Naive thymus-derived CD8-positive, alpha-beta T cell (primary cell): ENCODE measurements around the gene GAPDHS. TPM values are rescaled to one million over a fixed set of nuclear protein-coding genes. Genes with fewer than 3 reads are reported as not detected.
A peak's percentile ranks its signal among the peaks of the same experiment; 100 is the strongest.

ENCODE experiments used
- ATAC-seq, 2 donors: fragments of 150-1000 bp; cut with Tn5 transposase in 1 of 2; sonication (Bioruptor Pico), chemical (Tn5 transposase) in 1 of 2; 1 replicate in 1 of 2; 2 replicates in 1 of 2; pipeline ENCODE4 v1.10.0; 2021; ENCODE audit warnings: mild to moderate bottlenecking in 2 of 2, moderate library complexity in 2 of 2
- POLR2A ChIA-PET: fragments of 350-600 bp; sonication (Branson Sonifier 250); formaldehyde crosslinking; loops from one replicate; lab custom pipeline; 2021; ENCODE audit warnings: antibody characterized with exemption; lab: Charles Lee
- DNase-seq, 10 donors: peaks; one replicate each; pipeline versions ENCODE4 v3.0.0 to v3.0.0-alpha.2; 2020 to 2022
- H3K27ac Mint-ChIP-seq, 10 donors: one replicate each; pipeline ENCODE4 v1.8.0; 2020 to 2022; ENCODE audit warnings: mild to moderate bottlenecking in 10 of 10, mixed read lengths in 10 of 10, moderate library complexity in 4 of 10, inconsistent platforms in 1 of 10
- H3K27me3 Mint-ChIP-seq, 5 donors: one replicate each; pipeline ENCODE4 v1.8.0; 2021 to 2022; ENCODE audit warnings: mixed read lengths in 5 of 5
- H3K36me3 Mint-ChIP-seq, 3 donors: one replicate each; pipeline ENCODE4 v1.8.0; 2020 to 2022; ENCODE audit warnings: mixed read lengths in 3 of 3, mild to moderate bottlenecking in 2 of 3, inconsistent platforms in 1 of 3
- H3K4me1 Mint-ChIP-seq, 4 donors: one replicate each; pipeline ENCODE4 v1.8.0; 2021 to 2022; ENCODE audit warnings: mixed read lengths in 4 of 4
- H3K4me3 Mint-ChIP-seq, 10 donors: one replicate each; pipeline ENCODE4 v1.8.0; 2020 to 2022; ENCODE audit warnings: mild to moderate bottlenecking in 10 of 10, mixed read lengths in 10 of 10, moderate library complexity in 6 of 10, inconsistent platforms in 1 of 10
- H3K9me3 Mint-ChIP-seq, 9 donors: one replicate each; pipeline ENCODE4 v1.8.0; 2020 to 2022; ENCODE audit warnings: mixed read lengths in 9 of 9, mild to moderate bottlenecking in 3 of 9, inconsistent platforms in 1 of 9, moderate library complexity in 1 of 9
- polyA plus RNA-seq, 3 donors: library from polyadenylated mRNA; unstranded; fragments of 300-500 nt; fragmentation: Illumina TruSeq; gene quantifications; one replicate each; pipeline ENCODE4 v1.2.3, GENCODE V29; 2021
- total RNA-seq, 8 experiments: library from RNA in 2 of 8; stranded (reverse) in 2 of 8; gene quantifications; one replicate each; pipeline ENCODE4 v1.2.3 and lab custom pipeline; 2021 to 2026

GAPDHS gene
- total and polyA plus RNA-seq, 5 experiments from 2014 or later: not detected

DNA sequence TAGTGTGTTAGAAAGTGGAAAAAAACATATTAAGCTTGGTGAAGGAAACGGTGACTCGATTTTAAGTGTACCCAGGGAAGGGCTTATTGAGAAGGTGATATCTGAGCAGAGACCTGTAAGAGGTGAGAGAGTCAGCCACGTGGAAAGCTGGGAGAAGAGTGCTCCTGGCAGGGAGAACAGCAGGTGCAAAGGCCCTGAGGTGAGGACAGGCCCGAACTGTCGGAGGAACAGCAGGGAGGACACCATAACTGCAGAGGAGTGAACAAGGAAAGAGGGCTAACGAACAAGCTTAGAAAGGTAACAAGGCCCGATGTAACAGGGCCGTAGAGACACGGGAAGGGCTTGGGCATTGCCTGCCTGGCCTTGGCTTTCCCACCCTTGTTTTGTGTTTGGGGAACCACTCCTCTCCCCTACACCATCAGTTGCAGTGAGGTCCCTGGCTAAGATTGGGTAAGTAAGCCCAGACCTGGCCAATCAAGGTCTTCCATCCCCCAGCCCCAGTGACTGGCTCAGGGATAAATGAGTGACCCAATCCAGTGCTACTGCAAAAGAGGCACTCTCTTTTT is 22.9 kb downstream of the GAPDHS start:
- DNase-seq (peak in 1 of 10 donors; percentile 18), ATAC-seq (no peak)
- Mint-ChIP-seq H3K4me3 (peak overlapping the region in 4 of 10 donors; percentile 0 to 50 (median 17)), H3K36me3 (no peaks in the 10 kb centered on the region), H3K4me1 (peaks cover 10 to 14% (median 12%) of the 10 kb centered on the region in 4 donors), H3K27ac (no peak overlapping the region), H3K9me3 (no peaks in the 10 kb centered on the region), H3K27me3 (peaks cover 15 to 32% (median 21%) of the 10 kb centered on the region in 5 donors)
- POLR2A ChIA-PET: no interaction called here

GRCh38 chr19:35556846-35557538 is 23.7 kb downstream of the GAPDHS start:
- peak overlapping the region; percentile 39 to 85 (median 77) for H3K4me3 Mint-ChIP-seq
- no peak overlapping the region for H3K27ac Mint-ChIP-seq
- H3K36me3 Mint-ChIP-seq: no peaks in the 10 kb centered on the region
- H3K9me3 Mint-ChIP-seq: no peaks in the 10 kb centered on the region
- DNase-seq (no peak), ATAC-seq (no peak)
- POLR2A ChIA-PET: interaction anchor here (0.7 kb wide), 2 partner anchors 40 to 147 kb away, joined by 4 to 5 read pairs; partner anchors contain the start of gene ZBTB32
- H3K27me3 Mint-ChIP-seq: peaks cover 21 to 40% (median 30%) of the 10 kb centered on the region in 5 donors
- H3K4me1 Mint-ChIP-seq: peaks cover 10 to 14% (median 12%) of the 10 kb centered on the region in 4 donors

DNA sequence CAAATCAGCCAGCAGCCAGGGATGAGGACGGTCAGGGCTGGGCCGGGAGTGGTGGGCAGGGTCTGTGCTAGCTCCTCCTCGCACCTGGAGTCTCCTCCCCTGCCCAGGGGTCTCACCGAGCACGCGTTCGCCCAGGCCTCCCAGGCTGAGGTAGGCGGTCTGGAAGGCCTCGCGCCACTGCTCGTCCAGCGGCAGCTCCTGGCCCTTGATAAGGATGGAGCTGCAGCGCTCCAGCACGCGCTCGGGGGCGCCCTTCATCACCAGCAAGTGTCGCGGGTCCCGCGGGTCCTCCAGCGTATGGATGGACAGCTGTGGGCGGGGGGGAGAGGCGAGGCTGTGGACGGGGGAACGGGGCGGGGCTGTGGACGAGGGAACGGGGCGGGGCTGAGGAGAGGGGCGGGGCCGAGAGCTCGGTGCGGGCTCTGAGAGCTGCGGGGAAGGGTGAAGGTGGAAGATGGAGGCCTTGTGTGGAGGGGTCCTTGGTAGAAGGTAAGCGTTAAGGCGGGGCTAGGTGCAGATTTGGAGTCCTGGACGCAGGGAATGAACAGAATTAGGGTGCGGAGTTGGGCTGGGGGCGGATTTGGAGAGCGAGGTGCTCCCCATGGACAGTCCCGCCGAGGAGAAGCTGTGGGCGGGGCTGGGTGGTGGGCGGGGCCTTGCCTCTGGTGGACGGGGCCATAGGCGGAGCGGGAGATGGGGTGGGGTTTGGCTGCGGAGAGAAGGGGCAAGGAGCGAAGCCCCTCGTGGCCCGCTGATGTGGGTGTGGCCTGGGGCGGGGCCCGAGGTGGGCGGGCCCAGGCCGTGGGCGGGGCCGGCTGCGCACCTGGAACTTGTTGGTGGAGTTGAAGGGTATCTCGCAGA is 24.5 kb downstream of the GAPDHS start:
- H3K4me1 Mint-ChIP-seq: peaks cover 10 to 14% (median 12%) of the 10 kb centered on the region in 4 donors
- H3K27me3 Mint-ChIP-seq: peaks cover 25 to 47% (median 34%) of the 10 kb centered on the region in 5 donors
- peak overlapping the region in 2 of 10 donors; percentile 27 to 47 for H3K27ac Mint-ChIP-seq
- peak overlapping the region; percentile 68 to 87 (median 80) for H3K4me3 Mint-ChIP-seq
- no peaks in the 10 kb centered on the region for H3K9me3 Mint-ChIP-seq
- POLR2A ChIA-PET: interaction anchor here (0.7 kb wide), 2 partner anchors 39 to 147 kb away, joined by 4 to 5 read pairs; partner anchors contain the start of gene ZBTB32
- peak; percentile 79 to 81 for ATAC-seq
- H3K36me3 Mint-ChIP-seq: no peaks in the 10 kb centered on the region
- peak in 8 of 10 donors; percentile 40 to 73 (median 47) for DNase-seq

GRCh38 chr19:35558400-35559280 is 25.4 kb downstream of the GAPDHS start:
- no peak for DNase-seq
- POLR2A ChIA-PET: no interaction called here
- Mint-ChIP-seq H3K4me3 (peak overlapping the region in 9 of 10 donors; percentile 26 to 87 (median 68)), H3K9me3 (no peaks in the 10 kb centered on the region), H3K4me1 (peaks cover 10 to 14% (median 12%) of the 10 kb centered on the region in 4 donors), H3K27ac (no peak overlapping the region), H3K36me3 (no peaks in the 10 kb centered on the region), H3K27me3 (peaks cover 25 to 55% (median 38%) of the 10 kb centered on the region in 5 donors)
- no peak for ATAC-seq

DNA sequence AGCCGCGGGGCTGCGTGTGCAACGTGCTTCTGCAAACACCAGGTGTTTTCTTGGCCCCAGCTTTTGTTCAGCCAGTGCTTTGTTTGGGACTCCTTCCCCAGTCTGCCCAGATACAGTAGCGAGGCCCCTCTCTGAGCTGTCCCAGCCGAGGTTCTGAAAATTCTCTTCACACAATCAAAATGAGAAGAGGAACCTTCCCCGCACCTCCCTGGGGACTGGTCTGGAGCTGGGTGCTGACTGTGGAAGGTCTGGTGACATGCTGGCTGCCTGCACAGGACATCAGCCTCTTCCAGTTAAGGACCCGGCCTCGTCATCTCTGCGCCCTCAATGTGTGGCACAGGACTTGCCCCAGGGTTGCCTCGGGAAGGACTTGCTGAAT is 26.0 kb downstream of the GAPDHS start:
- Mint-ChIP-seq H3K27ac (no peak overlapping the region), H3K36me3 (no peaks in the 10 kb centered on the region), H3K27me3 (peaks cover 25 to 60% (median 43%) of the 10 kb centered on the region in 5 donors), H3K4me1 (peaks cover 10 to 14% (median 12%) of the 10 kb centered on the region in 4 donors), H3K4me3 (peak overlapping the region in 6 of 10 donors; percentile 26 to 83 (median 62)), H3K9me3 (no peaks in the 10 kb centered on the region)
- DNase-seq: no peak
- POLR2A ChIA-PET: interaction anchor here (0.6 kb wide), 1 partner anchor 8 kb away, joined by 5 read pairs; no protein-coding TSS in a partner anchor
- ATAC-seq: no peak

GRCh38 chr19:35559781-35560180 is 26.5 kb downstream of the GAPDHS start:
- H3K36me3 Mint-ChIP-seq: no peaks in the 10 kb centered on the region
- H3K27ac Mint-ChIP-seq: no peak overlapping the region
- POLR2A ChIA-PET: interaction anchor here (0.6 kb wide), 1 partner anchor 8 kb away, joined by 5 read pairs; no protein-coding TSS in a partner anchor
- ATAC-seq (no peak), DNase-seq (no peak)
- H3K4me3 Mint-ChIP-seq: peak overlapping the region in 1 of 10 donors; percentile 7
- H3K27me3 Mint-ChIP-seq: peaks cover 25 to 64% (median 45%) of the 10 kb centered on the region in 5 donors
- peaks cover 10 to 14% (median 12%) of the 10 kb centered on the region in 4 donors for H3K4me1 Mint-ChIP-seq
- H3K9me3 Mint-ChIP-seq: no peaks in the 10 kb centered on the region

GRCh38 chr19:35560271-35560670 is 27.0 kb downstream of the GAPDHS start:
- H3K27ac Mint-ChIP-seq: peak overlapping the region in 1 of 10 donors; percentile 27
- H3K36me3 Mint-ChIP-seq: no peaks in the 10 kb centered on the region
- H3K4me1 Mint-ChIP-seq: peaks cover 10 to 14% (median 12%) of the 10 kb centered on the region in 4 donors

GRCh38 chr19:35560677-35561076 is 27.4 kb downstream of the GAPDHS start:
- Mint-ChIP-seq H3K9me3 (no peaks in the 10 kb centered on the region), H3K36me3 (no peaks in the 10 kb centered on the region), H3K4me3 (peak overlapping the region in 1 of 10 donors; percentile 1), H3K27me3 (peaks cover 29 to 73% (median 51%) of the 10 kb centered on the region in 5 donors), H3K27ac (no peak overlapping the region), H3K4me1 (peaks cover 10 to 14% (median 12%) of the 10 kb centered on the region in 4 donors)
- DNase-seq: peak in 1 of 10 donors; percentile 24
- no peak for ATAC-seq
- POLR2A ChIA-PET: no interaction called here

More at GRCh38 chr19:35560271-35560670, 27.0 kb downstream of the GAPDHS start:
- Mint-ChIP-seq H3K4me3 (peak overlapping the region in 1 of 10 donors; percentile 7), H3K27me3 (peaks cover 26 to 69% (median 47%) of the 10 kb centered on the region in 5 donors), H3K9me3 (no peaks in the 10 kb centered on the region)
- POLR2A ChIA-PET: no interaction called here
- ATAC-seq (no peak), DNase-seq (no peak)

GRCh38 chr19:35561436-35561835 is 28.2 kb downstream of the GAPDHS start:
- no peak for ATAC-seq
- POLR2A ChIA-PET: no interaction called here
- H3K4me3 Mint-ChIP-seq: peak overlapping the region in 4 of 10 donors; percentile 1 to 20 (median 14)

DNA sequence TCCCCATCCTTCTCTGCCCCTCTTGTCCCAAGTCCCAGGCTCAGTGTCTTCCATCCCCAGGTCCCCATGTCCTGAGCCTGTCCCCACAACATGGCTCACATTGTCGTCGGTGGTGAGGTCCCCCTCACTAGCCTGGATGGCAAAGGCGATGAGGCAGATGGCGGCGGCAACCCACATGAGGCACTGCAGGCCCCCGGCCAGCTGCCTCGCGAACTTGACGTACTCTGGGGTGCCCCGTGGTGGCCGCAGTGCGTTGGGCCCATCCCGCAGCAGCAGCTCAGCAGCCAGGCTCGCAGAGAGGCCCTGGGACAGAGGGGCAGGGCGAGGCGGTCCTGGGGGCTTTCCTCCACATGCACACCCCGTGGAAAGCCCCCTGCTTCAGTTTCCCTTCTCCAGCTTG is 29.1 kb downstream of the GAPDHS start:
- Mint-ChIP-seq H3K9me3 (no peaks in the 10 kb centered on the region), H3K36me3 (no peaks in the 10 kb centered on the region), H3K4me1 (peaks cover 7 to 10% (median 8%) of the 10 kb centered on the region in 4 donors), H3K27ac (no peak overlapping the region), H3K27me3 (peaks cover 27 to 76% (median 51%) of the 10 kb centered on the region in 5 donors), H3K4me3 (no peak overlapping the region)
- no peak for DNase-seq
- POLR2A ChIA-PET: no interaction called here
- ATAC-seq: no peak

More at GRCh38 chr19:35561436-35561835, 28.2 kb downstream of the GAPDHS start:
- no peak for DNase-seq
- peaks cover 29 to 74% (median 51%) of the 10 kb centered on the region in 5 donors for H3K27me3 Mint-ChIP-seq
- peaks cover 10 to 14% (median 12%) of the 10 kb centered on the region in 4 donors for H3K4me1 Mint-ChIP-seq
- peak overlapping the region in 1 of 10 donors; percentile 69 for H3K27ac Mint-ChIP-seq
- no peaks in the 10 kb centered on the region for H3K9me3 Mint-ChIP-seq
- no peaks in the 10 kb centered on the region for H3K36me3 Mint-ChIP-seq

- Mint-ChIP-seq H3K27me3 (peaks cover 27 to 75% (median 51%) of the 10 kb centered on the region in 5 donors), H3K27ac (no peak overlapping the region), H3K9me3 (no peaks in the 10 kb centered on the region), H3K4me1 (peaks cover 4 to 9% (median 7%) of the 10 kb centered on the region in 4 donors), H3K4me3 (no peak overlapping the region), H3K36me3 (no peaks in the 10 kb centered on the region)
- DNase-seq: no peak
- POLR2A ChIA-PET: no interaction called here
- no peak for ATAC-seq
Observed at GRCh38 chr19:35562776-35563175, 29.5 kb downstream of the GAPDHS start.
